Measurements from ENCODE around the gene TTC8.

TTC8 gene

DNA sequence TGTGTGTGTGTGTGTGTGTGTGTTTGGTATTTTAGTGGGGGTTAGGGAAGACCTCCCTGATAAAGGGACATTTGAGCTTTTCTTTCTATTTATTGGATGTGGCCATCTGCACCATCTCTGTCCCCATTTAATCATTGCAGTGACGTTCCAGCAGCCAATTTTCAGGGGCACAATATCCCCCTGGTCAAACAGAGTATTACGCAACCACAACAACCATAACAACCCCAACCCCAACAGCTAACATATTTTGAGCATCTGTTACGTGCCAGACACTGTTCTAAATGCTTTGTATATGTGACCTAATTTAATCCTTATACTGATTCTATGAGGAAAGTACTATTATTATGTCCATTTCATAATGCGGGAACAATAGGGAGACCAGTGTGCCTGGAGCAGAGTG, 87.4 kb downstream of the TTC8 start:
- Mint-ChIP-seq H3K36me3 (ENCODE audit: low read depth) (no peaks in the 10 kb centered on the region), H3K27ac (no peak overlapping the region), H3K4me3 (no peak overlapping the region), H3K4me1 (no peaks in the 10 kb centered on the region), H3K27me3 (ENCODE audit: low read depth) (peaks cover 8% of the 10 kb centered on the region), H3K9me3 (peaks cover 7% of the 10 kb centered on the region)
- TF ChIP-seq, protein P1, sequence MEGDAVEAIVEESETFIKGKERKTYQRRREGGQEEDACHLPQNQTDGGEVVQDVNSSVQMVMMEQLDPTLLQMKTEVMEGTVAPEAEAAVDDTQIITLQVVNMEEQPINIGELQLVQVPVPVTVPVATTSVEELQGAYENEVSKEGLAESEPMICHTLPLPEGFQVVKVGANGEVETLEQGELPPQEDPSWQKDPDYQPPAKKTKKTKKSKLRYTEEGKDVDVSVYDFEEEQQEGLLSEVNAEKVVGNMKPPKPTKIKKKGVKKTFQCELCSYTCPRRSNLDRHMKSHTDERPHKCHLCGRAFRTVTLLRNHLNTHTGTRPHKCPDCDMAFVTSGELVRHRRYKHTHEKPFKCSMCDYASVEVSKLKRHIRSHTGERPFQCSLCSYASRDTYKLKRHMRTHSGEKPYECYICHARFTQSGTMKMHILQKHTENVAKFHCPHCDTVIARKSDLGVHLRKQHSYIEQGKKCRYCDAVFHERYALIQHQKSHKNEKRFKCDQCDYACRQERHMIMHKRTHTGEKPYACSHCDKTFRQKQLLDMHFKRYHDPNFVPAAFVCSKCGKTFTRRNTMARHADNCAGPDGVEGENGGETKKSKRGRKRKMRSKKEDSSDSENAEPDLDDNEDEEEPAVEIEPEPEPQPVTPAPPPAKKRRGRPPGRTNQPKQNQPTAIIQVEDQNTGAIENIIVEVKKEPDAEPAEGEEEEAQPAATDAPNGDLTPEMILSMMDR (IDR thresholded peaks at IDR 0.05; ENCODE audit: unreplicated experiment in 3 of 3), result no peak

DNA sequence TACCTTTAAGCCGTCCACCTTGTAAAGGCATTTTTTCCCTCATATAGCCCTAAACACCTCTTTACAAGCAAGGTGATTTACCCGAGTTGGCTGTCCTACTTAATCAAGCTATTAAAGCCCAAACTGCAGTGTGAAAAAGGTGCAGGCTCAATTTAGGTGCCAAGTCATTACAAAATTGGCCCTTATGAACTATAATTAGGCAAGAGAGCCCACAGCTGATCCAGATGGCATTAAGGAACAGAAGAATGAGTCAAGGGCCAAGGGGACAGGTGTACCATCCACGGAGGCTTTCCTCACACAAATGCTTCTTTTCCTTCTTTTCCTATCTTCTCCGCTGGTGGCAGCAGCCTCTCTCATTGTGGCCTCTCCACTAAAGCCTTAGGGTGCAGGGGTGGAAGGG, 90.5 kb downstream of the TTC8 start:
- no peak overlapping the region for H3K4me3 Mint-ChIP-seq
- H3K27me3 Mint-ChIP-seq (ENCODE audit: low read depth), result peaks cover 3% of the 10 kb centered on the region
- H3K27ac Mint-ChIP-seq, result no peak overlapping the region
- H3K4me1 Mint-ChIP-seq, result no peaks in the 10 kb centered on the region
- H3K36me3 Mint-ChIP-seq (ENCODE audit: low read depth), result no peaks in the 10 kb centered on the region
- H3K9me3 Mint-ChIP-seq, result no peaks in the 10 kb centered on the region
- TF ChIP-seq, protein P1 (IDR thresholded peaks at IDR 0.05; ENCODE audit: unreplicated experiment in 3 of 3), result no peak

DNA sequence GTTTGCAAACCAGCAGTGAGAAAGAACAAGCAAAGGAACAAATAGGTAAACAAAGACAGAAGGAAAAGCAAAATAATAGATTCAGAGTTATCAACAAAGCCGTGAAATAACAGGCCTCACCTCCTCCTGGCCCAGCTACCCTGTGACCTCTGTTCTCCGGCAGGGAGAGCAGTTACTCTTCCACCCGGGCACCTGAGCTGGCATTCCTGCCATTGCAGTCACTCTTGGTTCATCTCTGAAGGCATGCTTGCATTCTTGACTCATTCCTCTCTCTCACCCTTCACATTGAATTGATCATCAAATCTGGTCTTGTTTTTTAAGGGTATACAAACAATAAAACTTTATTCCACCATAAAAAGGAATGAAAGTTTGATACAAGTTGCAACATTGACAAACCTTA, 95.1 kb downstream of the TTC8 start:
- Mint-ChIP-seq H3K36me3 (ENCODE audit: low read depth) (no peaks in the 10 kb centered on the region), H3K27ac (no peak overlapping the region), H3K4me3 (no peak overlapping the region), H3K27me3 (ENCODE audit: low read depth) (no peaks in the 10 kb centered on the region), H3K4me1 (no peaks in the 10 kb centered on the region), H3K9me3 (peaks cover 8% of the 10 kb centered on the region)
- TF ChIP-seq, protein P1 (IDR thresholded peaks at IDR 0.05; ENCODE audit: unreplicated experiment in 3 of 3), result no peak

All from nephron (organoid).